Uterus (tissue), 4 donors: Measurements from ENCODE around the gene RNF17. TPM values are rescaled to one million over a fixed set of nuclear protein-coding genes. Genes with fewer than 3 reads are reported as not detected.

ENCODE experiments used
- DNase-seq, 2 donors: peaks; one replicate each; pipeline ENCODE4 v3.0.0-alpha.2; 2019 to 2020
- H3K27ac ChIP-seq, 2 donors: fragments of 200-600 bp; sonication (generic); 1 replicate in 1 of 2; 2 replicates in 1 of 2; pipeline ENCODE4 v1.5.1; 2016 to 2018
- H3K27me3 ChIP-seq, 2 donors: fragments of 200-600 bp; sonication (generic); one replicate each; pipeline ENCODE4 v1.5.1; 2018 to 2019; ENCODE audit warnings: control low read depth in 1 of 2
- H3K36me3 ChIP-seq, 2 donors: fragments of 200-600 bp; sonication (generic); one replicate each; pipeline ENCODE4 v1.5.1; 2019; ENCODE audit warnings: control low read depth in 1 of 2
- H3K4me1 ChIP-seq, 2 donors: fragments of 200-600 bp; sonication (generic); one replicate each; pipeline ENCODE4 v1.5.1; 2018 to 2019; ENCODE audit warnings: control low read depth in 1 of 2
- H3K4me3 ChIP-seq, 2 donors: fragments of 200-600 bp; sonication (generic); 1 replicate in 1 of 2; 2 replicates in 1 of 2; pipeline ENCODE4 v1.5.1; 2018 to 2019; ENCODE audit warnings: mild to moderate bottlenecking in 1 of 2
- H3K9me3 ChIP-seq, 2 donors: fragments of 200-600 bp; sonication (generic); one replicate each; pipeline ENCODE4 v1.5.1; 2019; ENCODE audit warnings: control low read depth in 1 of 2
- CTCF ChIP-seq, 4 experiments: fragments of 200-600 bp in 2 of 4; fragments of 450-650 bp in 2 of 4; sonication (generic) in 2 of 4; IDR thresholded peaks; one replicate each; pipeline ENCODE4 v1.5.1; 2016 to 2019; ENCODE audit warnings: antibody characterized with exemption in 4 of 4, mild to moderate bottlenecking in 2 of 4, moderate library complexity in 1 of 4
- POLR2A ChIP-seq, 2 donors: fragments of 450-650 bp; IDR thresholded peaks; one replicate each; pipeline ENCODE4 v1.6.1; 2016; ENCODE audit warnings: antibody characterized with exemption in 2 of 2, mild to moderate bottlenecking in 1 of 2, moderate library complexity in 1 of 2
- intact Hi-C: fragments of 100-400 bp; cut with DNase I; formaldehyde crosslinking; loops from one replicate; pipeline ENCODE4 v1.15.1; 2023; ENCODE audit warnings: low total_unique reads
- total RNA-seq, 4 donors: library from RNA; depleted of rRNA in 3 of 4; stranded (reverse); fragments of >200 nt in 3 of 4; gene quantifications; one replicate each; pipeline versions ENCODE4 v1.1.0 to v1.2.4, GENCODE V29; 2014 to 2023
- donor health status: DM: yes; HTN: yes; CAD: no.

Gene RNF17
- total RNA-seq, 4 donors from 2014 or later = 0.28 to 0.49 TPM; not detected in 2

- no peak for TF ChIP-seq CTCF (IDR thresholded peaks at IDR 0.05)
- no peak for TF ChIP-seq POLR2A (IDR thresholded peaks at IDR 0.05)
- H3K4me1 ChIP-seq = no peaks in the 10 kb centered on the region
- H3K36me3 ChIP-seq = no peaks in the 10 kb centered on the region
- DNase-seq = no peak
- no peak overlapping the region for H3K4me3 ChIP-seq
- H3K27me3 ChIP-seq = no peaks in the 10 kb centered on the region
- no peak overlapping the region for H3K27ac ChIP-seq
- no peaks in the 10 kb centered on the region for H3K9me3 ChIP-seq
- intact Hi-C loops = no loop called here
Measured at GRCh38 chr13:24925318-24926231, 161.6 kb downstream of the RNF17 start.

- TF ChIP-seq CTCF (IDR thresholded peaks at IDR 0.05) = no peak
- no peak for TF ChIP-seq POLR2A (IDR thresholded peaks at IDR 0.05)
- H3K27me3 ChIP-seq = peaks cover 0 to 12% of the 10 kb centered on the region in 2 donors
- H3K36me3 ChIP-seq = no peaks in the 10 kb centered on the region
- H3K4me1 ChIP-seq = no peaks in the 10 kb centered on the region
- intact Hi-C loops = no loop called here
- no peak overlapping the region for H3K4me3 ChIP-seq
- H3K27ac ChIP-seq = no peak overlapping the region
- DNase-seq = no peak
- no peaks in the 10 kb centered on the region for H3K9me3 ChIP-seq
Measured at GRCh38 chr13:24927810-24928404, 163.9 kb downstream of the RNF17 start.

DNA sequence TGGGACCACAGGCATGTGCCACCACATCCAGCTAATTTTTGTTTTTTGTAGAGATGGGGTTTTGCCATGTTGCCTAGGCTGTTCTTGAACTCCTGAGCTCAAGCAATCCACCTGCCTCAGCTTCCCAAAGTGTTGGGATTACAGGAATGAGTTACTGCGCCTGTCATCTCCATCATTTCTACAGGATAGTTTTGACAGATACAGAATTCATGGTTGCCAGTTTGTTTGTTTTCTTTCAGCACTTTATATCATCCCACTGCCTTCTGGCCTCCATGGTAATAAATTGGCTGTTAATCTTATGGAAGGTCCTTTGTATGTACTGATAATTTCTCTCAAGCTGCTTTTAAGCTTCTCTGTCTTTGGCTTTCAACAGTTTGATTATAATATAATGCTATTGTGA, 165.2 kb downstream of the RNF17 start:
- DNase-seq = no peak
- Histone ChIP-seq H3K4me1 (no peaks in the 10 kb centered on the region), H3K36me3 (no peaks in the 10 kb centered on the region), H3K4me3 (no peak overlapping the region), H3K27me3 (peaks cover 0 to 12% of the 10 kb centered on the region in 2 donors), H3K9me3 (no peaks in the 10 kb centered on the region), H3K27ac (no peak overlapping the region)
- TF ChIP-seq POLR2A (IDR thresholded peaks at IDR 0.05) = no peak
- no peak for TF ChIP-seq CTCF (IDR thresholded peaks at IDR 0.05)
- intact Hi-C loops = no loop called here

Other genes starting within 250 kb of the RNF17 start
- not detected for gene ATP12A, start 83.8 kb upstream of the RNF17 start, total RNA-seq